HG02884 (cell line): ENCODE results near the gene GRAMD1B.

Source experiments
- ATAC-seq: cut with Tn5 transposase; IDR thresholded peaks from one replicate; pipeline ENCODE4 v1.9.1; 2021; ENCODE audit warnings: mild to moderate bottlenecking, moderate library complexity; ENCODE audit not compliant: unreplicated experiment

Gene GRAMD1B

DNA sequence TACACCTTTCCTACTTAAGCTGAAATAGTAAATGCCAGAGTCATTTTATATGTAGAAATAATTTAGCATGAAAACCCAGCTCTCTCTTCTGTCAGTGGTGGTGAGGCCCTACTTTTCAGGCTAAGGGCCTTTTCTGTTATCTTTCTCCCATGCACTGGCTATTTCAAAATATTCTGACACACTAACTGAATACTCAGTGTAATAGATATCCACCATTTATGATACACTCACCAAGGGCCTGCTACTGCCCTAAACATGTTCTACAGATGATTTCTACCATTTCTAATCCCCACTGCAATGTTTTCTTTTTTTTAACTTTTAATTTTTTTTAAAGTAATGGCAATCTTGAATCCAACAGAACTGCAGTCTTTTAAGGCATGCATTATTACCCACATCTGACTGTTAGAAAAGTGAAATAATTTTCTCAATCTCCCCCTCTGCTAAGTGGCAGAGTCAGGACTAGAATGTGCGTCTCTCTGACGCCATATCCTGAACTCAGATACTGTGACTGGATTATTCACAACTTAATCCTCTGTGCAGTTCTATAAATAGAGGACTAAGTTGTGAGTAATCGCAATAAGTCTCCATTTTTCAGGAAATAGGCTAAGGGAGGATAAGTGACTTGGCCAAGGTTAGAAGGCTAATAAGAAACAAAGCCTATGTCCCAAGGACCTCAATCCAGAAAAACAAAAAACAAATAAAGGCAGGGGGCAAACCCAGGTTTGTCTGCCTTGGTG, 44.0 kb downstream of the GRAMD1B start:
- ATAC-seq, result no peak

DNA sequence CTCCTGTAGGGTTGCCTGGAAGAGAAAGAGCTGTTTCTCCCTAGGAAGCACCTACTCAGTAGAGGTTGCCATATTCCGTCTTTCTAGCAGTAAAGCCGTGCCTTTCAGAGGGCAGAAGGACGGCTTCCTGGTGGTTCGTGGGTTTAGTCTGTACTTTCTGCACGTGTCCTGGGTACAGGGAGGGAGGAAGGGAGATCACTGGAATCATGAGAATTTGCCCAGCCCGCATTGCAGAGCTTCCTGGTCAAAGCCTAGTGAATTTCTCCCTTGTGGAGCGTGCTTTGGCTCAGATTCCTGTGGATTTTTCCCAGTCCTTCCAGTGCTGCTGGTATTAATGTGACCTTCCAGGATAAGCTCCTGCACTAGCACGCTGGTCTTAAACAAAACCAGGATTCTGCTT, 44.9 kb downstream of the GRAMD1B start:
- no peak for ATAC-seq

DNA sequence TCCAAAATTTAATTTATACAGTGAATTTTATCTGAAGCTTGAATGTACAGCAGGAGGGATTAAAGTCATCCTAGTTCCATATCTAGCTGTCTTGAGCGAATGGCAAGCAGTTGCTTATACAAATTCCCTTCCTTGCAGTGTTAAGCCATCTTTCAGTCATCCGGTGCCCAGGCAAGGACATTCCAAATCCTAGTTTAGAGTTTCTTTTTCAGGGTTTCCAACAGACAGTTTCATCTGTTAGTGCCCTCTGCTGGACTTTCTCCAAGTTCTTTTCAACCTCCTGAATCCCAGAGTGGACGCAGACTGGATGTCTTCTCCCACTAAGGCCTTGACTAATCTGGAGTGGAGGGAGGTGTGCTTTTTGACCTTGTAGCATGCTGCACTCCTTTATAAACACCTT, 45.4 kb downstream of the GRAMD1B start:
- ATAC-seq, result no peak

DNA sequence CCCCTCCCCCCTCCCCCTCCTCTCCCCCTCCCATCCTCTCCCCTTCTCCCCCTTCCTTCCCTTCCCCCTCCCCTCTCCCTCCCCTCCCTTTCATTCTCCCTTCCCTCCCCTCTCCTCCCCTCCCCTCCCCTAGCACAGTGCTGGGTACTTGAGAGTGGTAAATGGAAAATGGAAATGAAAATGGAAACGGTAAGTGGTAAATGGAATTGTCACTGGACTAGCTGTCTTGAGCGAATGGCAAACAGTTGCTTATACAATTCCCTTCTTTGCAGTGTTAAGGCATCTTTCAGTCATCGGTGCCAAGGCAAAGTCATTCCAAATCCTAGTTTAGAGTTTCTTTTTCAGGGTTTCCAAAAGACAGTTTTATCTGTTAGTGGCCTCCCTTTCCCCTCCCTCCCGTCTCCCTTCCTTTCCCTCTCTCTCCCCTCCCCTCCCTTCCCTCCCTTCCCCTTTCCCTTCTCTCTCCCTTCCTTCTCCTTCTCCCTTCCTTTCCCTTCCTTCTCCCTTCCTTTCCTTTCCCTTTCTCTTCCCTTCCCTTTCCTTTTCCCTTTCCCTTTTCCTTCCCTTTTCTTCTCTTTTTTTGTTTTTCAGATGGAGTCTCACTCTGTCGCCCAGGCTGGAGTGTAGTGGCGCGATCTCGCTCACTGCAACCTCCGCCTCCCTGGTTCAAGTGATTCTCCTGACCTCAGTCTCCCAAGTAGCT, 47.3 kb downstream of the GRAMD1B start:
- no peak for ATAC-seq

DNA sequence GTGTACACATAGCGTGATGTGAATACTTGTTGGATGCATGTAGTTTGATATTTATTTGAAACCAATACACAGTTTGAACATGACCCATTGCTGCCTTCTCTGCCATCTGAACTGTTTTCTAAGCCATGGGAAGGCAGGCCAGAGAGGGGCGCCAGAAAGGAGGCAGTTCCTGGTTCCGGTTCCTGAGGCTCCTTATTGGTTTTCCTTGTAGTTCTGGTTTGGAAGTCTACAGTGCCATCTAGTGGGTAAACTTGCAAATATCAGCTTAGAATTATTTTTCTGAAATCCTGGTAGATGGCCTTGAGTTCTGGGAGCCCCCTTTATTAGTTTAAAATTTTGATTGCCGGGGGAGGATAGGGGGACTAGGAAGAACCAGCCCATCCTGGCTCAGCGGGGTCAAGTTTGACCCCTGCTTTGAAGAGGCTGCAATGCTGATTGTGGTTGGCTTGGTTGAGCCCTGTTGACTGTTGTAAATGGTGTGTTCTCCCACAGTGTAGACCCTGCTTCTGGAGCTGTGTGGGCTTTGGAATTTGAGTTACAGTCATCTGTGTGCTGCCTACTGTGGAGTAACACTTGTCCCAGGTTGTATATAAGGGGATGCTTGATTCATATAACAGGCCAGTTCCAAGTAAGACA, 48.4 kb downstream of the GRAMD1B start:
- no peak for ATAC-seq

DNA sequence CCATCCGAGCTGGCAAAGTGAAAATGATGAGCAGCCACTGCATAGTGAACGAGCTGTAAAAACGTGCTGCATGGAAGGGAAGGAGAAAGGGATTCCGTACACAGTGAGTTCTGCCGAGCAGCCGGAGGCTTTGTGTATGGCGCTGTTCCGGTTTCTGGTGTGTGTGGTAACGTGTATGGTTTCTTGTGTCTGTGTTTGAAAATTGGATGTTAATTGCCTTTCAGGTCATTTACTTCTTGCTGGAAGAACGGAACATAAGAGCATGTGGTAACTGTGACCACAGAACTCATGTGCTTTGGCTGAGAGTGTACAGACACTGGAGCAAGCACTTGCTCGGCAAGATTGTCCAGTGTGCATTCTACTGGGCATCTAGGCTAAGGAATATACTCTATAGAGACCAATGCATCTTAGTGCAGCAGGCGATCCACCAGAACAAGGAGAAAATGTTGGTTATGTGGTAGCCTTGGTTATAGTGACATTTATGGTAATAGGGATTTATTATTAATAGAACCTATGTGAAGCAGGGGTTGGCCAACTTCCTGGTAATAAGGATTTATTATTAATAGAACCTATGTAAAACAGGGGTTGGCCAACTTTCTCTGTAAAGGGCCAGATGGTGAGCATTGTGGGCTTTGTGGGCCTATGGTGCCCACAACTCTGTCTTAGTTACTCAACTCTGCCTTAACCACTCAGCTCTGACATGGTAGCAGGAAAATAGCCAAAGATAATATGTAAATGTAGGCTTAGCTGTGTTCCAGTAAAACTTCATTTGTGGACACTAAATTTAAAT, 49.2 kb downstream of the GRAMD1B start:
- peak; percentile 62 for ATAC-seq

DNA sequence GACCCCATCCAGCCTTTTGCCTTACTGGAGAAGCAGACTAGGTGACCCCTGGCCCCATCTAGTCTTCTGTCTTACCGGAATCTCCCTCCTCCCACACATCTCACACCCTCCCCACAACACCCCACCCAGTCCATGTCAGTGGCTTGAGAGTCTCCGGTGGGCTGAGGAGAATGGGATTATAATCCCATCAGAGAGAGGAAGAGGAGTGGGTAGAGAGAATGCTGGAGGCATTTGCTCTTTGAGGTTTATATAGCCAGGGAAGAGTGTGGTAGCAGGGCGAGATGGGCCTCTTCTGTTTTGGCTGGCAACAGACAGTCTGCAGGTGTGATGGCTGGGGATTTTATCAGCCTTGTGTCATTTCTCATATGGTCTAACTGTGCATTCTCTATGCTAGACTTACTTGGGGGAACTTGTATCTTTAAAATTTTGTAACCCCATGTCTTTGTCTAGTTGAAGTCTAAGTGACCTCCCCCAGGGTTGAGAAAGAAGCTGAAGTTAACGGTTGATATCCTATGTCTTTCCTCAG, 50.3 kb downstream of the GRAMD1B start:
- peak; percentile 31 for ATAC-seq

DNA sequence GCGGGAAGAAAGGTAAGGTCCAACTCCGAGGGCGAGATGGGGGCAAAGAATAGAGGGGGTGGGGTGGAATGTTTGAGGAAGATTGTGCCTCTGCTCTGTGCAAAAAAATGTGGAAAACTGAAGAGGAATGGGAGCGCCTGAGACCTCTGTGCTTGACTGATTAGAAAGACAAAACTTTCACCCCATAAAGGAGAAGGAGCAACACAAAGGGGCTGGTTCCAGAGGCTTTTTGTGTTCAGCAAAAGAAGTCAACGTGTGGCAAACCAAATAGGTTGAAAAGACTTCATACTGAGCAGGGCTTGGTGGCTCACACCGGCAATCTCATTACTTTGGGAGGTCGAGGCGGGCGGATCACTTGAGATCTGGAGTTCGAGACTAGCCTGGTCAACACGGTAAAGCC, 50.8 kb downstream of the GRAMD1B start:
- ATAC-seq, result no peak

DNA sequence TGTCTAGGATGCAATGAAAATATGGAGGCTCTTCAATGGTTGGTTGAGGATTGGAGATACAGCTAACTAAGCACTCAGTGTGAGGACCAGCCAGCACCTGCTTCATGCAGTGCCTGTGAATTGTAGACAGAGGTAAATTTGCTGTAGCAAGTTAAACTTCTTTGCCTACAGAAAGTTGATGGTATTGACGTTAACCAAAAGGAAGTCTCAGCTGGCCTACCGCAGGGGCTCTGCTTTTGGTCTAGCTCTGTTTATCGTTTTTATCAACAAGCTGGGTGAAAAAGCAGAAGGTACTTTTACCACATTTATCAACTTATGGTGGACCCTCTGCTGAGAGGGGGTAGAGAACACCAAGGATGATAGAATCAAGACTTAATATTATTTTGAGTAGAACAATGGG, 51.6 kb downstream of the GRAMD1B start:
- ATAC-seq, result no peak

DNA sequence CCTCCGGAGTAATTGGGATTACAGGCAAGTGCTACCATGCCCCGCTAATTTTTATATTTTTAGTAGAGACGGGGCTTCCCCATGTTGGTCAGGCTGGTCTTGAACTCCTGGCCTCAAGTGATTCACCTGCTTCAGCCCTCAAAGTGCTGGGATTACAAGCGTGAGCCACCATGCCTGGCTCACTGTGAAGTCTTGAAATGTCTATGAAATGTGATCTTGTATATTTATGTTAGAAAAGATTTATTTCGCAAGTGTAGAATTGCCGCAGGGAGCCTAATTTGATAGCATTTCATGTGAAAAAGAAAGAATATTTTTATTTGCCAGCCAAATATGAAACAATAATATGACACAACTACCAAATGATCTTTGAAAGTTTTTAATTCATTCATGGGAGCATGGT, 52.1 kb downstream of the GRAMD1B start:
- no peak for ATAC-seq

DNA sequence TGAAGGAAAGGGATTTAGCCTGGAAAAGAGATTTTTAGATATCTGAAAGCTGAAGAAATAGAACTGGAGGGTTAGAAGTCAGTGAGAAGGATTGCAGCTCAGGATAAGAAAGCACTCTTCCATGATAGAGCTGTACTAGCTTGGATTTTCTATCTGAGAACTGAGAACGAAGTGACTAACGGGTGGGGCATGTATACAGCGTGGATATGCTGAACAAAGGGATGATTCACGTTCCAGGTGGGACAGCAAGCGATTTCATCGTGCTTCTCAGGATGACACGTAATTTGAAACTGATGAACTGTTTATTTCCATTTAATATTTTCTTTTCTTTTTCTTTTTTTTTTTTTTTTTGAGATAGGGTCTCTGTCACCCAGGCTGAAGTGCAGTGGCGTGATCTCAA, 53.0 kb downstream of the GRAMD1B start:
- no peak for ATAC-seq

DNA sequence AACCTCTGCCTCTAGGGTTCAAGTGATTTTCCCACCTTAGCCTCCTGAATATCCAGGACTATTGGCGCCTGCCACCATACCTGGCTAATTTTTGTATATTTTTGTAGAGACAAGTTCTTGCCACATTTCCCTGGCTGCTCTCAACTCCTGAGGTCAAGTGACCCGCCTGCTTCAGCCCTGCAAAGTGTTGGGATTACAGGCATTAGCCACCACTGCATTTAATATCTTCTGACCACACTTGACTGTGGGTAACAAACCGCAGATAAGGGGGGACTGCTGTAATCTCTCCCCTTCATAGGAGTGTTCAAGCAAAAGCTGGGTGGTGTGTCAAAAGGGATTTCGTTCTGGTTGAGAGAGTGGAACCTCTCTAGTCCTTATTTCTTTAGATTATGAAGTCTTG, 53.4 kb downstream of the GRAMD1B start:
- no peak for ATAC-seq

DNA sequence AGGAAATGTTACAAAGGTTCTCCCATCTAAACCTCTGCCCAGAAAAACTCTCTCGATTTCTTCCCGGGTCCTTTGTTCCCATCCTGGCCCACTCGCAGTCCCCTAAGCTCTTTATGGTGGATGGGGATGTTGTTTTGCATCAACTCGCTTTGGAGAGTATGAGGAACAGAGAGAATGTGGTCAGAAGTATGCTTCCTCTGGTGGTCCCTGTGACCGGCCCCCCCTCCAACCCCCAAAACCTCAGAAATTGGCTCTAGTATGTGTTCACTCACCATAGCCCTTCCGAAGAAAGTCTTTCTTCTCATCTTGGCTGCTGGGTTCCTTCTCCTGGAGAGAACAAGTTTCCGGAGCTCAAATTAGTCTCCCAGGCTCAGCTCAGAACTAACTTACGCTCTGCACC, 54.4 kb downstream of the GRAMD1B start:
- no peak for ATAC-seq

DNA sequence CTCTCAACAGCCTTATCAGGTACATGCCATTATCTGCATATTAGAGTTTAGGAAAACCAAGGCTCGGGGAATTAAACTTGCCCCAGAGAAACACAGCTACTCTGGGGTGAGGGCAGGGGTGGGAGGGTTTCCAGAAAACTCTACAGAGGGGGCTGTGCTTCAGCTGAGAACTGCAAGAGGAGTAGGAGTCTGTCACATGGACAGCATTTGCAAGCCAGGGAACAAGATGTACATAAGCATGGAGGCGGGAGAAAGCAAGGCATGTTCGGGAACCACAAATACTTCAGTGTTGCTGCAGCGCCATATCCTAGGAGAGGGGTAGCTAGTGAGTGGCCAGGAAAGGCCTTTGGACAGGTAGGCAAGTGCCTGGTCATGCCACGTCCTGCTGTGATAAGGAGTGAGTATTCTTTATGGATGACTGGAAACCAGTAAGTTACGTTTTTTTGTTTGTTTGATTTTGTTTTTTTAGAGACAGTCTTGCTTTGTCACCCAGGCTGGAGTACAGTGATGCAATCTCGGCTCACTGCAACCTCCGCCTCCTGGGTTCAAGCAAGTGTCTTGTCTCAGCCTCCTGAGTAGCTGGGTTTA, 57.2 kb downstream of the GRAMD1B start:
- no peak for ATAC-seq

DNA sequence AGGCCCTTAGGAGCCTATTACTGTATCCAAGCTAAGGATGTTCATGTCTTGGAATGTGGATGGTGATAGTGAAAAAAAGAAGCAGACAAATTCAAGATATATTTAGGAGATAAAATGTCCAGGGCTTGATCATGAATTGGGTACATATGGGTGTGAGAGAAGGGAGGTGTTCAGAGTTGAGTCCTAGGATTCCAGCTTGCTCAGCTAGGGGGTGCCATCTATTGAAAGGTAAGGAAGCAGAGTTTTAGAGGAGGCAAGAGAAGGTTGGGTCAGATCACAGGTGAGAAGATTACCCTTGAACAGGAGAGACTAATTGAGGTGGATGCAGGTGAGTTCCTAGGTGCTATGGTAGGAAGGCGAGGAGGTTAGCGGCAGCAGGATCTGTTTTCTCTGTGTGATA, 60.5 kb downstream of the GRAMD1B start:
- ATAC-seq, result no peak

DNA sequence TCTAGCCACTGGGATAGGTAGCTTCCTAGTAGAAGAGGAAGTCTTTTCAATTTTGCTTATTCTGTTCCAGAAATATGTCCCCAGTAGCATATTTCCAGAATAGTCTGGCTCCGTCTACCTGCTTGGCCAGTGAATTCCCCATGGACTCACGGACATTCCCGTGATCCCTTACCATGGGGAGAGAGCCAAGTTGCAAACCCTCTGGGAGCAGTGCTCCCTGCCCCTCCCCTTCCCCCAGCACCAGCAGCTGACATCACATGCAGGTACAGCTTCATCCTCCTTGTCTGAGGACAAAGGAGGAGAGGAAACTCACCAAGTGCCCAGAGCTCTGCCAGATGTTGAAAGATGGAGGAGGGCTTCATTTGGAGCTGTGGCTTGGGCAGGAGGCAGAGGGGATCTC, 61.2 kb downstream of the GRAMD1B start:
- ATAC-seq, result no peak

DNA sequence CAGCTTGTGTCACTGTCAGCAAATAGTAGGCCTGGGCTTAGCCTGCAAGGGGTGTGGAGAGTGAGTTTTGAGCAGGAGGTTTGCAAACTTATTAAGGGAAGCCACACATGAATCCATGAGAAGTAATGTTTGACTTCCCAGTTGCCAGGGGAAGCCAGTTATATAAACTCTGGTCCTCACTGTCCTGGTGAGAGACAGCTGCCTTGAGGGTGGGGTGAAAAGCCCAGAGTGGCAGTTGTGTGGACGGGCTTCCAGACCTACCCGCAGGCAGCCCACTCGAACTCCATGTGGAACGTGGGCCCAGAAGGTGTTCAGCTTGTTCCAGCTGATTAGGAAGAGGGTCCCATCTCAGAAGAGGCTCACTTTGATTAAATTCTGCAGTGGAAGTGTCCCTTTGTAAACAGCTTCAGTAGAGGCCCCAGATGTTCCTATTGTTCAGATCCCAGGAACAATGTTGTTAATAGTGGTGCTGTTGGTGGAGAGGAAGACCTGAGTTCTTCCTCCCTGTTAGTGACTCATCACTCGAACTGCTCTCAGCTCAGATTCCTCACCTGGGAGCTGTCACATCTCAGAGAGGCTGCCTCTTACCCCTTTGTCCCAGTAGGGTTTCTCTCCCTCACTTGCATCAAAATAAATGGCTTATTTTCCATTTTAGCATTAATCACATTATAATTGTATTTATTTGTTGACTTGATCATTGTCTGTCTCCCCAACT, 63.4 kb downstream of the GRAMD1B start:
- no peak for ATAC-seq

DNA sequence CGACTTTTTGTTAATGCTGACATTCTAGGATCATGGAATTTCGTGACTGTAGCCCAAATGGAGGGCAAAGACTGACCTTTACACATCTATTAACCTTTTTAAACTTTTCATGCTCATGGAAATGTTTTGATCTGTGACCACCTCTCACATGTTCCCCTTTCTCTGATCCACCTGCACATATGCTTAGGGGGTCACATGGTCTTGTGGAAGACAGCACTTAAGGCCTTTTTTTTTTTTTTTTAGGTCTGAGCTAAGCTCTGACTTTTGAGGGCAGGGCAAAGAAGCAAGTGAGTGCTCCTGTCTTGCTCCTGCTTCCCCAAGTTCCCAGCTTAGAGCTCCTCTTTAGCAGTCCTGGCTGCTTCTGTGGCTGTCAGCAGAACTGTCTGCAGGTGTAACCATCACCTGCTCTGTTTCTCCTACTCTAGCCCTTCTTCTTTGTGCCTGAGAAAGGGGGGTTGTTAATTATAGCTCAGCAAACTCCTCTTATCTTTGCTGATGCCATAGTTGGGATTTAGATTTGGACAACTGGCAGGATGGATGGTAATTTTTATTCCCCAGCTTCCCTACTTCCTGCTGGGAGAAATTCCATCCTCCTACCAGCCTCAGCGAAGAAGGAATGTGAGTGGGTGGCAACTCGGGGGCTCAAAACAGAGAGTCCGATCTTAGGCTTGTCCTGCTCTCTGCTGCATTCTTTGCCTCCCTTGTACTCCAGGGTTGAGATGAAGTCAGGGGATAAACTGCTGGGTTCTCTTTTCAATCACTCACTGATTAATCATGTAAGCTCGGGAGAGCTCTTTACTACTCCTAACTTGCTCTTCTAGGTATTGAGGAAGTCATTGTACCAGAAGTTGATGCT, 64.4 kb downstream of the GRAMD1B start:
- ATAC-seq, result no peak

DNA sequence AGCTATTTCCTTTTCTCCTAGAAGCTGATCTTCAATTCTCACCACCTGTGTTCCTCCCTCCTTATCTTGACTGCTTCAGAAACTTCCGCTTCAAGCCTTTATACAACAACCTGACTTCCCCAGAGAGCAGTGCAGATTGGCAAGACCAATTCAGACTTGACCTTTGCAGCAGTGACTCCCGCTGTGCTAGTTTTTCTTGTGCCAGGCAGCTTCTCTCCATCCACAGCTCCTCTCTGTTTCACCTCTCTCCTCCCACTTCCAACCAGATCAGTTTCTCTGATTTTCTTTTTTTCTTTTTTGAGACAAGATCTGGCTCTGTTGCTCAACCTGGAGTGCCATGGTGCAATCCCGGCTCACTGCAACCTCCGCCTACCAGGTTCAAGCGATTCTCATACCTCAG, 74.3 kb downstream of the GRAMD1B start:
- peak; percentile 28 for ATAC-seq
